ACC112 (cell line): ENCODE data around the gene PLEKHA6.
"Not testable (repeated sequence)": the region's sequence is repeated elsewhere in the genome, so short reads cannot be mapped to it uniquely, and the experiment has no call there.

ENCODE experiments used
- H2AFZ ChIP-seq: fragments of 200-600 bp; sonication (generic); one replicate; pipeline ENCODE4 v1.6.0; 2017; ENCODE audit warnings: antibody characterized with exemption, low read length; ENCODE audit not compliant: unreplicated experiment
- H3K27ac ChIP-seq: fragments of 200-600 bp; sonication (generic); 2 replicates; pipeline ENCODE4 v1.5.1; 2014; ENCODE audit warnings: low read depth, mild to moderate bottlenecking, antibody characterized with exemption, low read length, moderate library complexity
- H3K27me3 ChIP-seq: fragments of 200-600 bp; sonication (generic); 2 replicates; pipeline ENCODE4 v1.6.1; 2014; ENCODE audit warnings: mild to moderate bottlenecking, antibody characterized with exemption, low read length, moderate library complexity, mixed read lengths; ENCODE audit not compliant: insufficient read depth
- H3K36me3 ChIP-seq: fragments of 200-600 bp; sonication (generic); 2 replicates; pipeline ENCODE4 v1.6.1; 2016; ENCODE audit warnings: mild to moderate bottlenecking, antibody characterized with exemption, low read length, moderate library complexity, mixed read lengths; ENCODE audit not compliant: insufficient read depth
- H3K4me1 ChIP-seq: fragments of 200-600 bp; sonication (generic); one replicate; pipeline ENCODE4 v1.6.1; 2016; ENCODE audit warnings: low read length, mixed read lengths; ENCODE audit not compliant: insufficient read depth, unreplicated experiment, control insufficient read depth
- H3K4me3 ChIP-seq: fragments of 200-600 bp; sonication (generic); 2 replicates; pipeline ENCODE4 v1.5.1; 2014; ENCODE audit warnings: mild to moderate bottlenecking, low read depth, low read length
- H3K79me2 ChIP-seq: fragments of 200-600 bp; sonication (generic); one replicate; pipeline ENCODE4 v1.6.0; 2016; ENCODE audit warnings: low read length; ENCODE audit not compliant: control insufficient read depth, unreplicated experiment, insufficient read depth

Gene PLEKHA6

GRCh38 chr1:204335533-204335932 is 24.2 kb downstream of the PLEKHA6 start:
- H3K27ac ChIP-seq: no peak overlapping the region
- H3K4me1 ChIP-seq: no peaks in the 10 kb centered on the region
- H3K4me3 ChIP-seq: no peak overlapping the region
- no peaks in the 10 kb centered on the region for H3K36me3 ChIP-seq
- no peak overlapping the region for H2AFZ ChIP-seq
- no peaks in the 10 kb centered on the region for H3K79me2 ChIP-seq
- peaks cover 57% of the 10 kb centered on the region for H3K27me3 ChIP-seq

- peaks cover 57% of the 10 kb centered on the region for H3K27me3 ChIP-seq
Measured at GRCh38 chr1:204335085-204335484, 24.6 kb downstream of the PLEKHA6 start.

GRCh38 chr1:204334455-204334854 is 25.3 kb downstream of the PLEKHA6 start:
- Histone ChIP-seq H3K4me3 (no peak overlapping the region), H3K79me2 (no peaks in the 10 kb centered on the region), H3K36me3 (no peaks in the 10 kb centered on the region), H2AFZ (no peak overlapping the region), H3K27me3 (peaks cover 56% of the 10 kb centered on the region), H3K27ac (no peak overlapping the region), H3K4me1 (no peaks in the 10 kb centered on the region)

More at GRCh38 chr1:204335085-204335484, 24.6 kb downstream of the PLEKHA6 start:
- H3K27ac ChIP-seq: no peak overlapping the region
- no peak overlapping the region for H3K4me3 ChIP-seq
- no peaks in the 10 kb centered on the region for H3K4me1 ChIP-seq
- H3K79me2 ChIP-seq: no peaks in the 10 kb centered on the region
- no peak overlapping the region for H2AFZ ChIP-seq
- no peaks in the 10 kb centered on the region for H3K36me3 ChIP-seq

GRCh38 chr1:204333427-204333826 is 26.3 kb downstream of the PLEKHA6 start:
- Histone ChIP-seq H3K4me3 (no peak overlapping the region), H3K4me1 (no peaks in the 10 kb centered on the region), H3K27ac (no peak overlapping the region), H3K79me2 (no peaks in the 10 kb centered on the region), H3K27me3 (peaks cover 46% of the 10 kb centered on the region), H2AFZ (no peak overlapping the region), H3K36me3 (no peaks in the 10 kb centered on the region)

GRCh38 chr1:204331847-204332487 is 27.8 kb downstream of the PLEKHA6 start:
- no peak overlapping the region for H2AFZ ChIP-seq
- no peak overlapping the region for H3K4me3 ChIP-seq
- H3K27ac ChIP-seq: no peak overlapping the region
- peaks cover 31% of the 10 kb centered on the region for H3K27me3 ChIP-seq
- no peaks in the 10 kb centered on the region for H3K4me1 ChIP-seq
- no peaks in the 10 kb centered on the region for H3K36me3 ChIP-seq
- no peaks in the 10 kb centered on the region for H3K79me2 ChIP-seq

GRCh38 chr1:204331275-204331674 is 28.5 kb downstream of the PLEKHA6 start:
- H3K4me1 ChIP-seq: no peaks in the 10 kb centered on the region
- H3K27ac ChIP-seq: no peak overlapping the region
- H2AFZ ChIP-seq: no peak overlapping the region
- H3K27me3 ChIP-seq: peaks cover 25% of the 10 kb centered on the region
- no peaks in the 10 kb centered on the region for H3K79me2 ChIP-seq
- H3K36me3 ChIP-seq: no peaks in the 10 kb centered on the region
- no peak overlapping the region for H3K4me3 ChIP-seq

- H3K27me3 ChIP-seq, H3K27ac ChIP-seq, H3K79me2 ChIP-seq, H3K36me3 ChIP-seq, H3K4me3 ChIP-seq, H2AFZ ChIP-seq: not testable (repeated sequence)
- H3K4me1 ChIP-seq: peaks cover 15% of the 10 kb centered on the region
Measured at GRCh38 chr1:204327870-204328269, 31.9 kb downstream of the PLEKHA6 start.

GRCh38 chr1:204327359-204327758 is 32.4 kb downstream of the PLEKHA6 start:
- no peak overlapping the region for H2AFZ ChIP-seq
- peaks cover 15% of the 10 kb centered on the region for H3K4me1 ChIP-seq
- H3K4me3 ChIP-seq: no peak overlapping the region
- H3K27me3 ChIP-seq: peaks cover 3% of the 10 kb centered on the region; the same call in 1 of the 2 replicates
- no peaks in the 10 kb centered on the region for H3K79me2 ChIP-seq
- no peak overlapping the region for H3K27ac ChIP-seq
- no peaks in the 10 kb centered on the region for H3K36me3 ChIP-seq

GRCh38 chr1:204326771-204327300 is 32.9 kb downstream of the PLEKHA6 start:
- no peaks in the 10 kb centered on the region for H3K79me2 ChIP-seq
- H3K27ac ChIP-seq: no peak overlapping the region
- H3K4me3 ChIP-seq: no peak overlapping the region
- peaks cover 15% of the 10 kb centered on the region for H3K4me1 ChIP-seq
- peaks cover 3% of the 10 kb centered on the region; the same call in 1 of the 2 replicates for H3K27me3 ChIP-seq
- no peak overlapping the region for H2AFZ ChIP-seq
- H3K36me3 ChIP-seq: no peaks in the 10 kb centered on the region

- no peak overlapping the region for H3K27ac ChIP-seq
- H3K27me3 ChIP-seq: no peaks in the 10 kb centered on the region; the same call in 1 of the 2 replicates
- no peak overlapping the region for H2AFZ ChIP-seq
- H3K4me1 ChIP-seq: peaks cover 15% of the 10 kb centered on the region
- H3K79me2 ChIP-seq: no peaks in the 10 kb centered on the region
- no peak overlapping the region for H3K4me3 ChIP-seq
- H3K36me3 ChIP-seq: no peaks in the 10 kb centered on the region
Measured at GRCh38 chr1:204325944-204326343, 33.8 kb downstream of the PLEKHA6 start.

- H3K27me3 ChIP-seq: no peaks in the 10 kb centered on the region
- H3K4me1 ChIP-seq: peaks cover 36% of the 10 kb centered on the region
- no peak overlapping the region for H3K27ac ChIP-seq
- no peak overlapping the region for H3K4me3 ChIP-seq
- H3K79me2 ChIP-seq: no peaks in the 10 kb centered on the region
- H3K36me3 ChIP-seq: no peaks in the 10 kb centered on the region
- H2AFZ ChIP-seq: no peak overlapping the region
Measured at GRCh38 chr1:204323887-204324286, 35.8 kb downstream of the PLEKHA6 start.
